ENCODE data around the gene ATP8A2. TPM values are rescaled to one million over a fixed set of nuclear protein-coding genes. Genes with fewer than 3 reads are reported as not detected.

ATP8A2 gene
- total and polyA plus RNA-seq, 9 of the 15 experiments (the other 6 are each of a cell fraction or from before 2014, with no cell fraction given) = under 0.01 to 0.33 (median 0.06) TPM; not detected in 4

DNA sequence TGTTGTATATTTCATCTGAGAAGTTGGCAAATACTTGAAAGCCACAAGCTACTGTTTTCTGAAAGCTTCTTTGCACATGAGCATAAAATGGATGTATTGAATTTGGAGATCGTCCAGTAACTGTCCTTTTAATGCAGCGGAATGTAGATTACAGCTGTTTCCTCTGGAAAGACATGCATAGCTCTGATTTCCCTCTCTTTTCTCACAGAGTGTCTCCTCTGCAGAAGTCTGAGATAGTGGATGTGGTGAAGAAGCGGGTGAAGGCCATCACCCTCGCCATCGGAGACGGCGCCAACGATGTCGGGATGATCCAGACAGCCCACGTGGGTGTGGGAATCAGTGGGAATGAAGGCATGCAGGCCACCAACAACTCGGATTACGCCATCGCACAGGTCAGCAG lies 397.1 kb downstream of the ATP8A2 start:
- Histone ChIP-seq H3K9ac (ENCODE audit: insufficient read depth in 1 of 2, low read depth in 2 of 2, low read length in 2 of 2) (no peak overlapping the region), H3K9me3 (replicated peaks; ENCODE audit: control insufficient read depth, insufficient read depth, low read depth, low read length) (no peaks in the 10 kb centered on the region), H4K20me1 (replicated peaks; ENCODE audit: control insufficient read depth, insufficient read depth, low read length) (no peaks in the 10 kb centered on the region), H3K79me2 (ENCODE audit: control insufficient read depth, insufficient read depth, low read length) (no peaks in the 10 kb centered on the region), H3K4me3 (no peak overlapping the region), H3K27ac (ENCODE audit: extremely low read depth, low read depth, low read length) (no peak overlapping the region), H2AFZ (ENCODE audit: low read depth, low read length) (no peak overlapping the region), H3K27me3 (ENCODE audit: control insufficient read depth in 2 of 2, insufficient read depth in 2 of 2, low read length in 2 of 2) (no peaks in the 10 kb centered on the region; a peak in 1 of 5 replicates), H3K4me1 (replicated peaks in 1 of 2; ENCODE audit: control insufficient read depth in 2 of 2, insufficient read depth in 2 of 2, low read length in 2 of 2) (no peaks in the 10 kb centered on the region), H3K9me1 (ENCODE audit: control insufficient read depth, insufficient read depth, low read length) (no peaks in the 10 kb centered on the region), H3K4me2 (ENCODE audit: insufficient read depth, low read length) (no peak overlapping the region), H3K36me3 (ENCODE audit: control insufficient read depth, insufficient read depth, low read length) (no peaks in the 10 kb centered on the region)
- no peak for DNase-seq (ENCODE audit: extremely low read depth in 1 of 4, low spot score in 3 of 4)
- BruUV-seq (replicated peaks) = no TSS peak
- in situ Hi-C loops (cut with MboI) = no loop called here
- CTCF ChIA-PET (ENCODE audit: low intra/inter-chr PET ratio) = no interaction called here
- 0% methylated on average over 6 of the region's 13 CpGs for WGBS (ENCODE audit: insufficient coverage, low coverage, missing lambda C conversion rate)
- FAIRE-seq = no peak
- no peak for ATAC-seq
- POLR2A ChIA-PET = no interaction called here
- intact Hi-C loops (cut with micrococcal nuclease) = no loop called here
- TF ChIP-seq ZNF318 (IDR thresholded peaks at IDR 0.05; ENCODE audit: borderline replicate concordance in 1 of 2, low read depth in 1 of 2) (no peak), RBM25 (IDR thresholded peaks at IDR 0.05; ENCODE audit: low read depth, low read length, severe bottlenecking) (no peak), KAT2B (IDR thresholded peaks at IDR 0.05; ENCODE audit: low read depth, low read length) (no peak), CSDE1 (IDR thresholded peaks at IDR 0.05) (no peak), FOXP4 (CRISPR knock-in tag; IDR thresholded peaks at IDR 0.05; ENCODE audit: borderline replicate concordance) (no peak), EP300 (IDR thresholded peaks at IDR 0.05; ENCODE audit: low read length) (no peak), MYBL2 (IDR thresholded peaks at IDR 0.05; ENCODE audit: low read depth) (no peak), MYBL2 (CRISPR knock-in tag; IDR thresholded peaks at IDR 0.05; ENCODE audit: borderline replicate concordance) (no peak)
- TF ChIP-seq, protein P1, sequence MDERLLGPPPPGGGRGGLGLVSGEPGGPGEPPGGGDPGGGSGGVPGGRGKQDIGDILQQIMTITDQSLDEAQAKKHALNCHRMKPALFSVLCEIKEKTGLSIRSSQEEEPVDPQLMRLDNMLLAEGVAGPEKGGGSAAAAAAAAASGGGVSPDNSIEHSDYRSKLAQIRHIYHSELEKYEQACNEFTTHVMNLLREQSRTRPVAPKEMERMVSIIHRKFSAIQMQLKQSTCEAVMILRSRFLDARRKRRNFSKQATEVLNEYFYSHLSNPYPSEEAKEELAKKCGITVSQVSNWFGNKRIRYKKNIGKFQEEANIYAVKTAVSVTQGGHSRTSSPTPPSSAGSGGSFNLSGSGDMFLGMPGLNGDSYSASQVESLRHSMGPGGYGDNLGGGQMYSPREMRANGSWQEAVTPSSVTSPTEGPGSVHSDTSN (CRISPR knock-in tag; IDR thresholded peaks at IDR 0.05; ENCODE audit: low read depth) = no peak
- TF ChIP-seq, protein P1 (tag; conservative IDR thresholded peaks at IDR 0.05; ENCODE audit: low read depth) = no peak

Data from K562 (cell line).